22Rv1 (cell line): ENCODE data around the gene HBE1.

Experiments used
- CTCF ChIP-seq: fragments of 450-650 bp; IDR thresholded peaks from 2 replicates; pipeline ENCODE4 v1.5.1; 2017; ENCODE audit warnings: mild to moderate bottlenecking
- ZFX ChIP-seq: fragments of 450-650 bp; IDR thresholded peaks from 2 replicates; pipeline ENCODE4 v1.6.1; 2017; ENCODE audit warnings: antibody characterized with exemption, borderline replicate concordance

- TF ChIP-seq CTCF: no peak
- no peak for TF ChIP-seq ZFX
Observed at GRCh38 chr11:5297721-5298323, 28.1 kb upstream of the HBE1 start.
